Measurements from ENCODE around the gene CREB3L2. TPM values are rescaled to one million over a fixed set of nuclear protein-coding genes. Genes with fewer than 3 reads are reported as not detected.

Gene CREB3L2
- polyA plus RNA-seq, 2 of the 4 experiments (the other 2 are of a cell fraction) = 16.3 to 32.2 TPM

- H3K9me3 ChIP-seq = no peaks in the 10 kb centered on the region
- DNase-seq (ENCODE audit: low read depth in 1 of 2, low spot score in 1 of 2) (no peak), FAIRE-seq (no peak), ATAC-seq (no peak)
- peaks cover 8% of the 10 kb centered on the region for H3K4me1 ChIP-seq
- CTCF ChIA-PET = interaction anchor here (1.1 to 17.5 kb wide), 5 partner anchors 10 to 734 kb away, joined by 3 to 461 read pairs (median 6); no protein-coding TSS in a partner anchor
- H3K4me2 ChIP-seq = no peak overlapping the region
- no peak overlapping the region for H3K27ac ChIP-seq
- TF ChIP-seq HDAC2 (IDR thresholded peaks at IDR 0.05) = no peak
- POLR2A ChIA-PET = no interaction called here
- 74% methylated on average over 4 of the region's 4 CpGs for WGBS (ENCODE audit: missing lambda C conversion rate)
- no peak overlapping the region for H3K4me3 ChIP-seq
Measured at GRCh38 chr7:138004936-138005335, 3.0 kb upstream of the CREB3L2 start.

DNA sequence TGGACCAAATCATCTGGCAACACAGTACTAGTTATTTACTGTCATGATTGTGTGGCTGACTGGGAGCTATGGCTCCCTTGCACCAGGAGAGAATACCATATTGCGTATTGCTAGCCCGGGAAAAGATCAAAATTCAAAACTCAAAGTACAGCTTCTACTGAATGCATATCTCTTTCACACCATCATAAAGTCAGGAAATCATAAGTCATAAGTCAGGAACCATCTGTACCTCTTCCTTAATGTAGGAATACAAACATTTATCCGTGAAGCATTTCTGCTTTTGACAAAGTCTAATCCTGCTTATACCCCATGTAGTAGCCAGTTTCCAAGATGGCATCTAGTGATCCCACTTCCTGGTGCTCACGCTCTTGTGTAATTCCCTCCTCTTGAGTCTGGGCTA lies 2.2 kb upstream of the CREB3L2 start:
- Histone ChIP-seq H3K4me2 (no peak overlapping the region), H3K4me3 (no peak overlapping the region), H3K4me1 (peaks cover 17% of the 10 kb centered on the region), H3K27ac (no peak overlapping the region), H3K9me3 (no peaks in the 10 kb centered on the region)
- ATAC-seq = no peak
- TF ChIP-seq NPAS2 (CRISPR knock-in tag; IDR thresholded peaks at IDR 0.05; ENCODE audit: borderline replicate concordance) (no peak), ZNF302 (CRISPR knock-in tag; IDR thresholded peaks at IDR 0.05) (no peak), ESRRA (IDR thresholded peaks at IDR 0.05; ENCODE audit: borderline replicate concordance, low read length) (no peak), TFCP2L1 (CRISPR knock-in tag; IDR thresholded peaks at IDR 0.05) (no peak), HOXB5 (CRISPR knock-in tag; IDR thresholded peaks at IDR 0.05) (no peak), HEYL (CRISPR knock-in tag; IDR thresholded peaks at IDR 0.05) (no peak), MAZ (IDR thresholded peaks at IDR 0.05; ENCODE audit: borderline replicate concordance, low read depth, low read length) (no peak), EHF (CRISPR knock-in tag; IDR thresholded peaks at IDR 0.05) (no peak), ZFP36 (IDR thresholded peaks at IDR 0.05; ENCODE audit: borderline replicate concordance, partially characterized antibody) (no peak), CHD4 (IDR thresholded peaks at IDR 0.05; ENCODE audit: borderline replicate concordance) (no peak)
- no peak for FAIRE-seq
- WGBS (ENCODE audit: missing lambda C conversion rate) = 90% methylated on average over 4 of the region's 4 CpGs
- DNase-seq (ENCODE audit: low read depth in 1 of 2, low spot score in 1 of 2) = no peak
- POLR2A ChIA-PET = no interaction called here
- CTCF ChIA-PET = interaction anchor here (1.0 to 17.5 kb wide), 11 partner anchors 9 to 735 kb away, joined by 3 to 461 read pairs (median 11); no protein-coding TSS in a partner anchor

- CTCF ChIA-PET = interaction anchor here (0.8 to 17.5 kb wide), 40 partner anchors 8 to 736 kb away, joined by 3 to 461 read pairs (median 5); no protein-coding TSS in a partner anchor
- DNase-seq (ENCODE audit: low read depth in 1 of 2, low spot score in 1 of 2) (no peak), ATAC-seq (no peak), FAIRE-seq (no peak)
- H3K27ac ChIP-seq = peak overlapping the region; percentile 56 to 75
- H3K4me2 ChIP-seq = peak overlapping the region; percentile 66
- 64% methylated on average over 6 of the region's 6 CpGs for WGBS (ENCODE audit: missing lambda C conversion rate)
- H3K4me3 ChIP-seq = peak overlapping the region; percentile 29; the same call in 2 of the 3 replicates
- POLR2A ChIA-PET = interaction anchor here (0.9 to 1.0 kb wide), 2 partner anchors 32 to 90 kb away, joined by 4 to 5 read pairs; no protein-coding TSS in a partner anchor
- TF ChIP-seq CHD4 (IDR thresholded peaks at IDR 0.05; ENCODE audit: borderline replicate concordance) (no peak), PBX3 (IDR thresholded peaks at IDR 0.05) (no peak), POLR2AphosphoS2 (conservative IDR thresholded peaks at IDR 0.05; ENCODE audit: low read length) (no peak), TP53 (CRISPR knock-in tag; IDR thresholded peaks at IDR 0.05) (no peak), HOXA7 (CRISPR knock-in tag; IDR thresholded peaks at IDR 0.05) (no peak), EHMT2 (IDR thresholded peaks at IDR 0.05; ENCODE audit: low read depth) (no peak), SREBF2 (IDR thresholded peaks at IDR 0.05) (no peak), MAFK (IDR thresholded peaks at IDR 0.05; ENCODE audit: partially characterized antibody) (no peak), JUNB (IDR thresholded peaks at IDR 0.05) (no peak), EHF (CRISPR knock-in tag; IDR thresholded peaks at IDR 0.05) (no peak)
- peaks cover 30% of the 10 kb centered on the region for H3K4me1 ChIP-seq
- no peaks in the 10 kb centered on the region for H3K9me3 ChIP-seq
Measured at GRCh38 chr7:138002828-138003189, 923 bp upstream of the CREB3L2 start.

- peak; percentile 84 for FAIRE-seq
- ChIA-PET CTCF (interaction anchor here (0.7 to 17.5 kb wide), 45 partner anchors 7 to 736 kb away, joined by 3 to 461 read pairs (median 4); no protein-coding TSS in a partner anchor), POLR2A (interaction anchor here (0.9 to 1.9 kb wide), 7 partner anchors 13 to 90 kb away, joined by 3 to 8 read pairs (median 4); no protein-coding TSS in a partner anchor)
- Histone ChIP-seq H3K4me3 (peak overlapping the region; percentile 73), H3K4me2 (peak overlapping the region; percentile 66), H3K9me3 (no peaks in the 10 kb centered on the region), H3K4me1 (peaks cover 30% of the 10 kb centered on the region), H3K27ac (peak overlapping the region; percentile 74 to 86)
- peak; percentile 92 to 100 for DNase-seq (ENCODE audit: low read depth in 1 of 2, low spot score in 1 of 2)
- under 1% methylated on average over 23 of the region's 28 CpGs for WGBS (ENCODE audit: missing lambda C conversion rate)
- peak; percentile 95 to 97 for ATAC-seq
- TF ChIP-seq, protein P1, sequence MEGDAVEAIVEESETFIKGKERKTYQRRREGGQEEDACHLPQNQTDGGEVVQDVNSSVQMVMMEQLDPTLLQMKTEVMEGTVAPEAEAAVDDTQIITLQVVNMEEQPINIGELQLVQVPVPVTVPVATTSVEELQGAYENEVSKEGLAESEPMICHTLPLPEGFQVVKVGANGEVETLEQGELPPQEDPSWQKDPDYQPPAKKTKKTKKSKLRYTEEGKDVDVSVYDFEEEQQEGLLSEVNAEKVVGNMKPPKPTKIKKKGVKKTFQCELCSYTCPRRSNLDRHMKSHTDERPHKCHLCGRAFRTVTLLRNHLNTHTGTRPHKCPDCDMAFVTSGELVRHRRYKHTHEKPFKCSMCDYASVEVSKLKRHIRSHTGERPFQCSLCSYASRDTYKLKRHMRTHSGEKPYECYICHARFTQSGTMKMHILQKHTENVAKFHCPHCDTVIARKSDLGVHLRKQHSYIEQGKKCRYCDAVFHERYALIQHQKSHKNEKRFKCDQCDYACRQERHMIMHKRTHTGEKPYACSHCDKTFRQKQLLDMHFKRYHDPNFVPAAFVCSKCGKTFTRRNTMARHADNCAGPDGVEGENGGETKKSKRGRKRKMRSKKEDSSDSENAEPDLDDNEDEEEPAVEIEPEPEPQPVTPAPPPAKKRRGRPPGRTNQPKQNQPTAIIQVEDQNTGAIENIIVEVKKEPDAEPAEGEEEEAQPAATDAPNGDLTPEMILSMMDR (IDR thresholded peaks at IDR 0.05) = peak; percentile 94
- TF ChIP-seq JUN (IDR thresholded peaks at IDR 0.05) (peak in 1 of 2 experiments; percentile 2; a peak in 1 of 5 replicates), HOXB13 (CRISPR knock-in tag; IDR thresholded peaks at IDR 0.05; ENCODE audit: low read depth) (no peak), MAX (IDR thresholded peaks at IDR 0.05) (0 out of 2 replicates have a peak, but pooled peaks have one; percentile 0), FOSL2 (IDR thresholded peaks at IDR 0.05) (no peak), FOSL2 (CRISPR knock-in tag; IDR thresholded peaks at IDR 0.05) (peak; percentile 68; the same call in 1 of the 2 replicates), RFX5 (IDR thresholded peaks at IDR 0.05) (peak; percentile 81; the same call in 1 of the 2 replicates), SMC3 (IDR thresholded peaks at IDR 0.05) (peak; percentile 45), PBX3 (IDR thresholded peaks at IDR 0.05) (peak; percentile 97), ZNF302 (CRISPR knock-in tag; IDR thresholded peaks at IDR 0.05) (no peak)
Measured at GRCh38 chr7:138002096-138002827, 376 bp upstream of the CREB3L2 start.

All from A549 (cell line).